PC-9 (cell line): ENCODE results near the gene ACOXL. TPM values are rescaled to one million over a fixed set of nuclear protein-coding genes. Genes with fewer than 3 reads are reported as not detected.

ENCODE experiments used
- BruUV-seq: library from RNA; stranded (reverse); fragments of 400-500 nt; replicated peaks from 2 replicates; lab custom pipeline; 2021; lab: Mats Ljungman, UMichigan
- CTCF ChIA-PET: fragments of 300-600 bp; sonication (Branson Sonifier 250); formaldehyde crosslinking; loops from one replicate; lab custom pipeline; 2022; ENCODE audit warnings: antibody characterized with exemption; lab: Charles Lee
- POLR2A ChIA-PET: fragments of 300-600 bp; sonication (Branson Sonifier 250); formaldehyde crosslinking; loops from one replicate; lab custom pipeline; 2022; ENCODE audit warnings: antibody characterized with exemption; ENCODE audit not compliant: unreplicated experiment; lab: Charles Lee
- DNase-seq, 2 experiments: peaks; one replicate each; pipeline versions ENCODE4 v3.0.0 to v3.0.0-alpha.2; 2015 to 2022; ENCODE audit warnings: mixed read lengths in 1 of 2
- H2AFZ ChIP-seq: fragments of 200-600 bp; sonication (generic); 2 replicates; pipeline ENCODE4 v1.8.1; 2017; ENCODE audit warnings: antibody characterized with exemption
- H3F3A ChIP-seq: fragments of 200-600 bp; sonication (generic); 2 replicates; pipeline ENCODE4 v1.8.1; 2017; ENCODE audit warnings: antibody characterized with exemption, mild to moderate bottlenecking, low read depth; ENCODE audit not compliant: insufficient read depth
- H3K27ac ChIP-seq: fragments of 200-600 bp; sonication (generic); 2 replicates; pipeline ENCODE4 v1.6.1; 2016; ENCODE audit warnings: mixed run types
- H3K27me3 ChIP-seq: fragments of 200-600 bp; sonication (generic); 2 replicates; pipeline ENCODE4 v1.6.1; 2016; ENCODE audit warnings: low read depth, mixed run types; ENCODE audit not compliant: insufficient read depth
- H3K36me3 ChIP-seq: fragments of 200-600 bp; sonication (generic); 2 replicates; pipeline ENCODE4 v1.6.1; 2016; ENCODE audit warnings: low read depth, mixed run types
- H3K4me1 ChIP-seq: fragments of 200-600 bp; sonication (generic); replicated peaks from 2 replicates; pipeline ENCODE4 v1.6.1; 2016; ENCODE audit warnings: mixed run types; ENCODE audit not compliant: insufficient read depth
- H3K4me2 ChIP-seq: fragments of 200-600 bp; sonication (generic); 2 replicates; pipeline ENCODE4 v1.6.1; 2017; ENCODE audit warnings: mixed run types
- H3K4me3 ChIP-seq: fragments of 200-600 bp; sonication (generic); 2 replicates; pipeline ENCODE4 v1.6.1; 2016; ENCODE audit warnings: mixed run types
- H3K79me2 ChIP-seq: fragments of 200-600 bp; sonication (generic); 2 replicates; pipeline ENCODE4 v1.6.1; 2017; ENCODE audit warnings: low read depth, mixed run types
- H3K9me2 ChIP-seq: fragments of 200-600 bp; sonication (generic); 2 replicates; pipeline ENCODE4 v1.8.1; 2017; ENCODE audit warnings: mild to moderate bottlenecking; ENCODE audit not compliant: insufficient read depth
- H3K9me3 ChIP-seq: fragments of 200-600 bp; sonication (generic); 2 replicates; pipeline ENCODE4 v1.8.1; 2016; ENCODE audit warnings: low read depth; ENCODE audit not compliant: insufficient read depth
- H4K20me1 ChIP-seq: fragments of 200-600 bp; sonication (generic); 2 replicates; pipeline ENCODE4 v1.8.1; 2017; ENCODE audit not compliant: insufficient read depth
- EZH2 ChIP-seq: fragments of 200-600 bp; sonication (generic); IDR thresholded peaks from 2 replicates; pipeline ENCODE4 v1.8.0; 2017; ENCODE audit warnings: antibody characterized with exemption, low read depth
- intact Hi-C: fragments of 100-400 bp; cut with micrococcal nuclease; formaldehyde crosslinking; loops from one replicate; pipeline ENCODE4 v1.10.0; 2022; ENCODE audit not compliant: unreplicated experiment
- total RNA-seq: library from RNA; stranded (reverse); gene quantifications from 2 replicates; pipeline ENCODE4 v1.2.3, GENCODE V29; 2021
- TF ChIP-seq, protein P1 (sequence below): fragments of 200-600 bp; sonication (generic); conservative IDR thresholded peaks from 2 replicates; pipeline ENCODE4 v1.6.1; 2017; ENCODE audit warnings: mixed run types, antibody characterized with exemption, mild to moderate bottlenecking, moderate library complexity

The ACOXL gene
- total RNA-seq, 1 experiment from 2014 or later: 10.7 TPM

DNA sequence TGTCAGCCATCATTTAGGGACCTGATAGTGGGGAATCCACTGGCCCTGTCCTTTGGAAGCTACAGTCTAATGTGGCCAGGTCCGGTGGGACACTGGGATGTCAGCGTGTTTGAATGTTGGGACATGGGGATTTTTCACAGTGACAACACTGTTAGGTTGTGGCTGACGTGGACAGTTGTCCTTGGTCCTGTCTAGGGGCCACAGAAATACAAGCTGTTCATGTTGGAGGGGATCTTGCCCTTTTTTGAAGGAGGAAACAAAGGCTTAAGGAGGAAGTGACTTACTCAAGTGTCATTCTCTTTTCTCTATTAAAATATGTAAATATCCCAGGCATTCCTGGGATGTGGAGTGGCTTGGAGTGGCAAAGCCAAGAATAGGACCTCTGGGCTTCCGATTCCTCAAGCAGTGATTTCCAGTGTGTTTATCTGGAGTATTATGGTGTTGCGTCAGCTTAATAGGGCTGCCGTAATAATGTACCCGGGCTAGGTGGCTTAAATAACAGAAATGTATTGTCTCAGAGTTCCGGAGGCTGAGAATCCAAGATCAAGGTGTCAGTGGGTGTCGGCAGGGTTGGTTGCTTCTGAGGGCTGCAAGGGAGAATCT, 8.5 kb downstream of the ACOXL start:
- BruUV-seq: no TSS peak
- ChIA-PET CTCF (interaction anchor here (0.6 kb wide), 1 partner anchor 63 kb away, joined by 3 read pairs; the partner anchor contains the start of gene BUB1), POLR2A (no interaction called here)
- Histone ChIP-seq H2AFZ (peak overlapping the region; percentile 50), H3K4me2 (peak overlapping the region; percentile 86), H3K79me2 (peaks cover 75% of the 10 kb centered on the region), H4K20me1 (no peaks in the 10 kb centered on the region), H3K27me3 (no peaks in the 10 kb centered on the region), H3F3A (peaks cover 20% of the 10 kb centered on the region), H3K9me3 (no peaks in the 10 kb centered on the region), H3K9me2 (no peaks in the 10 kb centered on the region), H3K27ac (peak overlapping the region; percentile 97), H3K4me1 (peaks cover 52% of the 10 kb centered on the region), H3K36me3 (no peaks in the 10 kb centered on the region), H3K4me3 (peak overlapping the region; percentile 46; the same call in 1 of the 2 replicates)
- peak in 1 of 2 experiments; percentile 79 for DNase-seq
- intact Hi-C loops: loop anchor here (1.0 to 10.0 kb wide), 3 partner anchors 8 to 964 kb away; no protein-coding TSS in a partner anchor
- TF ChIP-seq, protein P1, sequence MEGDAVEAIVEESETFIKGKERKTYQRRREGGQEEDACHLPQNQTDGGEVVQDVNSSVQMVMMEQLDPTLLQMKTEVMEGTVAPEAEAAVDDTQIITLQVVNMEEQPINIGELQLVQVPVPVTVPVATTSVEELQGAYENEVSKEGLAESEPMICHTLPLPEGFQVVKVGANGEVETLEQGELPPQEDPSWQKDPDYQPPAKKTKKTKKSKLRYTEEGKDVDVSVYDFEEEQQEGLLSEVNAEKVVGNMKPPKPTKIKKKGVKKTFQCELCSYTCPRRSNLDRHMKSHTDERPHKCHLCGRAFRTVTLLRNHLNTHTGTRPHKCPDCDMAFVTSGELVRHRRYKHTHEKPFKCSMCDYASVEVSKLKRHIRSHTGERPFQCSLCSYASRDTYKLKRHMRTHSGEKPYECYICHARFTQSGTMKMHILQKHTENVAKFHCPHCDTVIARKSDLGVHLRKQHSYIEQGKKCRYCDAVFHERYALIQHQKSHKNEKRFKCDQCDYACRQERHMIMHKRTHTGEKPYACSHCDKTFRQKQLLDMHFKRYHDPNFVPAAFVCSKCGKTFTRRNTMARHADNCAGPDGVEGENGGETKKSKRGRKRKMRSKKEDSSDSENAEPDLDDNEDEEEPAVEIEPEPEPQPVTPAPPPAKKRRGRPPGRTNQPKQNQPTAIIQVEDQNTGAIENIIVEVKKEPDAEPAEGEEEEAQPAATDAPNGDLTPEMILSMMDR: no peak
- TF ChIP-seq EZH2: no peak

DNA sequence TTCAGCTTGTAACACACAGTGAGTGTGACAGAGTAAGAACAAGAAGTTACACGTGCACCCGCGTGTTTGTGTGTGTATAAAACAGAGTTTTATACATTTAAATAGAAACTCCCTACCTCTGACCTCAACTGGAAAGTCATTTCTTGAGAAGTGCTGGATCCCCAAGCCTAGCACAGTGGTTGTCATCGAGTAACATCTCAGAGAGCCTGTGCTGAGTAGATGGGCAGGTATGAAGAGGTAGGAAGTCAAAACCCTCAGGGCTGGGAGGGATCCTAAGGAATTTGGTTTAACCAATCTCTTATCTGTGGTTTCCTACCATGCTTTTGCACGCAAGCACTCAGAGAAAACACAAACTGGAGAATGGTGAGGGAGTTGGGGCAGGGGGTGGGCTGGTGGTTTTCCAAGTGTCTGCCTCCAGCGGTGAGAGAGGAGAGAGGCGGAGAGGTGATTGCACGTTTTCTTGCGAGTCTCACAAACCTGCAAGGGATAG, 9.2 kb downstream of the ACOXL start:
- TF ChIP-seq, protein P1: peak; percentile 45; the same call in 1 of the 2 replicates
- TF ChIP-seq EZH2: no peak
- intact Hi-C loops: loop anchor here (1.0 to 10.0 kb wide), 3 partner anchors 8 to 963 kb away; no protein-coding TSS in a partner anchor
- H3K9me3 ChIP-seq: no peaks in the 10 kb centered on the region
- H3K79me2 ChIP-seq: peaks cover 68% of the 10 kb centered on the region
- peak overlapping the region; percentile 50; the same call in 1 of the 2 replicates for H2AFZ ChIP-seq
- no TSS peak for BruUV-seq
- H4K20me1 ChIP-seq: no peaks in the 10 kb centered on the region
- no peaks in the 10 kb centered on the region for H3K27me3 ChIP-seq
- H3F3A ChIP-seq: peaks cover 20% of the 10 kb centered on the region
- H3K9me2 ChIP-seq: no peaks in the 10 kb centered on the region
- H3K4me1 ChIP-seq: peaks cover 54% of the 10 kb centered on the region
- H3K36me3 ChIP-seq: no peaks in the 10 kb centered on the region
- H3K27ac ChIP-seq: peak overlapping the region; percentile 97
- ChIA-PET CTCF (no interaction called here), POLR2A (no interaction called here)
- peak overlapping the region; percentile 46; the same call in 1 of the 2 replicates for H3K4me3 ChIP-seq
- DNase-seq: peak; percentile 80 to 95
- H3K4me2 ChIP-seq: peak overlapping the region; percentile 86

DNA sequence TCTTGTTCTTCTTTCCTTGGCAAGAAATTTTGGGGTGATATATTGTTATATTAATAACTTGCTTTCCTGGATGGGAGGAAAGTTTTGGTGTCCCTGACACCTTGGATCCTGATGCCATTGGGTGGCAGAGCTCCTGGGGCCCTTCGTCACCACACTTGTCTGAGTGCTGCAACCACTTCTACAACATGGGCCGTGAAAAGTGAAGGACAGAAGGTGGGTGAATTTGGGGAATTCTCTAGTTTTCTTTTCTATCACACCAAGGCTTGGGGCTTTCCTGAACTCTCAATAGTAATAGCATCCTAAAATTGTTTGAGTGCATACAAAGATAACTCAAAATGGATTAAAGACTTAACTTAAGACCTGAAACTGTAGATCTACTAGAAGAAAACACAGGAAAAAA, 10.0 kb downstream of the ACOXL start:
- Histone ChIP-seq H3K27ac (peak overlapping the region; percentile 97), H3K4me3 (peak overlapping the region; percentile 29; the same call in 1 of the 2 replicates), H3K9me3 (no peaks in the 10 kb centered on the region), H3K27me3 (no peaks in the 10 kb centered on the region), H3F3A (peaks cover 20% of the 10 kb centered on the region), H3K4me1 (peaks cover 63% of the 10 kb centered on the region), H3K9me2 (no peaks in the 10 kb centered on the region), H2AFZ (no peak overlapping the region), H3K79me2 (peaks cover 59% of the 10 kb centered on the region), H3K4me2 (peak overlapping the region; percentile 86), H3K36me3 (no peaks in the 10 kb centered on the region), H4K20me1 (no peaks in the 10 kb centered on the region)
- ChIA-PET CTCF (no interaction called here), POLR2A (interaction anchor here (0.6 kb wide), 1 partner anchor 65 kb away, joined by 3 read pairs; the partner anchor contains the start of gene BUB1)
- no peak for TF ChIP-seq EZH2
- TF ChIP-seq, protein P1: no peak
- DNase-seq: no peak
- intact Hi-C loops: loop anchor here (5.0 to 10.0 kb wide), 2 partner anchors 55 to 962 kb away; no protein-coding TSS in a partner anchor
- BruUV-seq: TSS peak; percentile 23
